ENCODE data around the gene FLAD1.

DNA sequence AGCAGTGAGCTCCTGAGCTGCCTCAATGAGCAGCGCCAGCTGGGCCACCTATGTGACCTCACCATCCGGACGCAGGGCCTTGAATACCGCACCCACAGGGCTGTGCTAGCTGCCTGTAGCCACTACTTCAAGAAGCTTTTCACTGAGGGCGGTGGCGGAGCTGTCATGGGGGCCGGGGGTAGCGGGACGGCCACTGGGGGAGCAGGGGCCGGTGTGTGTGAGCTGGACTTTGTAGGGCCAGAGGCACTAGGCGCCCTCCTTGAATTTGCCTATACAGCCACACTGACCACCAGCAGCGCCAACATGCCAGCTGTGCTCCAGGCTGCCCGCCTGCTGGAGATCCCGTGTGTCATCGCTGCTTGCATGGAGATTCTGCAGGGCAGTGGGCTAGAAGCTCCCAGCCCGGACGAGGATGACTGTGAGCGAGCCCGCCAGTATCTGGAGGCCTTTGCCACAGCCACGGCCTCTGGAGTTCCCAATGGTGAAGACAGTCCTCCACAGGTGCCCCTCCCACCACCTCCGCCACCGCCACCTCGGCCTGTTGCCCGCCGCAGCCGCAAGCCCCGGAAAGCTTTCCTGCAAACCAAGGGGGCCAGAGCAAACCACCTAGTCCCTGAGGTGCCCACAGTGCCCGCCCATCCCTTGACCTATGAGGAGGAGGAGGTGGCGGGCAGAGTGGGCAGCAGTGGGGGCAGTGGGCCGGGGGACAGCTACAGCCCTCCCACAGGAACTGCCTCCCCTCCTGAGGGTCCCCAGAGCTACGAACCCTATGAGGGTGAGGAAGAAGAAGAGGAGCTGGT, 31.8 kb downstream of the FLAD1 start:
- TF ChIP-seq CTCF (IDR thresholded peaks at IDR 0.05; ENCODE audit: low read depth, low read length) (no peak), EZH2phosphoT487 (IDR thresholded peaks at IDR 0.05; ENCODE audit: low read depth) (no peak)
